ENCODE measurements around the gene HDAC9.

Gene HDAC9

DNA sequence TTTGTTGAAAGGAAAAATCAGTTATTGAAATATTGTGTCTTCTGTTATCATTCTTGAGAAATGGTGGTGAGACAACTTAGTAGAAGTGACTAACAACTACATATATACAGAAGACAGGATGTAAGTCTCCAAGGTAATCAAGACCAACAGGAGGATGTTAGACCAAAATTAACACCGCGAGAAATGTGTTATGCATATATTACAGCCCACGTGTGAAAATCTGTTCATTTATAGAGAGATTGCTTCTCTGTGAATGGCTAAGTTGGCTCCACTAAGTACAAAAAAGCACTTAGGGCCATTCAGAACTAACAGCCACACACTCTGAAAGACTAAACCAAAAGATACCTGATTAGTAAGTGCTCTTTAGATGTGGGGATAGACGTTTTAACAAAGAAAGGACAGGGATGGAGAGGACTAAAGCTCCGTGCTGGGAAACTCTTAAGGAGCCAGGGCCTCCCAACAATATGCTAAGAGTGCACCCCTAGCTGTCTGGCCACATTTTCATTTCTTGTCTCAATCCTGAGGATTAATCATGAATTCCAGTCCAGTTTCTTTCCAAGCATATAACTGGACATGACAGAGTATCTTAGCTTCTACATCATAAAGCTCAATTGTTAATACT lies 26.5 kb downstream of the HDAC9 start:
- in situ Hi-C loops (cut with MboI; ENCODE audit: low sequenced_read_pairs), result no loop called here

DNA sequence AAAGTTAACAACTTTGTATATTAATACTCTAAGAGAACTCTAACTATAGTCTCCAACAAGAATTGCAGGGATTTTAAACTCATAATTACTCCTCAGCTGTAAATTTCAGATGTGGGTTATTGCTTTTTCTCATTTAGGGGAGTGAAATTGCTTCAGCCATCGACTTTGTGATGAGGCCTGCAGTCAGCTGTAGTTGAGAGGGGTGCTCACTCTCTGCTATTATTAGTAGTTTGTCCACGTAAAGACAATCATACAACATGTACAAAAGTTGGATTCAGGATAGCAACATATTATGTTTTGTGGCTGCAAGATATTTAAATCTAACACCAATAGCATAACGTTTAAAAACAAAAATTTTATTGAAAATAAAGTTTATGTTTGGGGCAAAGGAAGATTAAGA lies 28.7 kb downstream of the HDAC9 start:
- in situ Hi-C loops (cut with MboI; ENCODE audit: low sequenced_read_pairs), result no loop called here

DNA sequence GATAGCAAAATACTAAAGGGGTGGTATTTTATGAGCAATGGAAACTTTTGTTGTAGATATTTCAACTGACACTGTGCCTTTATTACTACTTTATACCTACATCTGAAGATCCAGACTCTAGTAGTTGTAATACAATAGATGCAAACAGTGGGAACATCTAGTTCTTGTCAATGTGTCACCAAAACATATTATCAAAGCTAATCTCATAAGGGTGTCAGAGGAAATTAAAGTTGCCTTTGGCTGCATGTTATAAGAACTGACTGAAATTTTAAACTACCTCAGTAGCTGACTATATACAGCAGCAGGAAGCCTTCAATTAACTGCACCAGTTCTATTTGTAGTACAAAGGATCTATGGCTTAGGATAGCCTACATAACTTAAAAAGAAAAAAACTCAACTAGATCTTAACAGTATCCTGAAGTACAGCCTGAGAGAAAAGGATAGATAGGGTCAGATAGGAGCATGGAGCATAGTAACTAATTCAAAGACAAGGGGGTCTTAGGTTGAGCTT lies 30.9 kb downstream of the HDAC9 start:
- in situ Hi-C loops (cut with MboI; ENCODE audit: low sequenced_read_pairs), result no loop called here

DNA sequence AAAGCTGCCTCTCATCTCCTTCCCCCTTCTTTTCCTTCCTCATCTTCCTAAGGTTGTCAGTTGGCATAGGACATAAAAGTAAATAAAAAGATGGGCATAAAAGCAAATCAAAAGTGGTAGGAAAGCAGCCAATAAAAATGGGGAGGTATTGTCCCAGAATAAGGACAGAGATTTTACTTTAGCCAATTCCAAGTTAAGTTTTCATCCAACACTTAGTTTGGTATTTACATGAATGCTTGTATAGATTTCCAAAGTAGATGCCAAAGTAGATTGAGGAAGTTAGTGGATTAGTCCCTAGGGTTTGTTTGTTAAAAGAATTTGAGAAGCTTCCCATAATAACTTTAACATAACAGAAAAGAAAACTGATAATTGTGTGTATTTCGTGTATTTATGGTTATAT lies 33.7 kb downstream of the HDAC9 start:
- in situ Hi-C loops (cut with MboI; ENCODE audit: low sequenced_read_pairs), result no loop called here

DNA sequence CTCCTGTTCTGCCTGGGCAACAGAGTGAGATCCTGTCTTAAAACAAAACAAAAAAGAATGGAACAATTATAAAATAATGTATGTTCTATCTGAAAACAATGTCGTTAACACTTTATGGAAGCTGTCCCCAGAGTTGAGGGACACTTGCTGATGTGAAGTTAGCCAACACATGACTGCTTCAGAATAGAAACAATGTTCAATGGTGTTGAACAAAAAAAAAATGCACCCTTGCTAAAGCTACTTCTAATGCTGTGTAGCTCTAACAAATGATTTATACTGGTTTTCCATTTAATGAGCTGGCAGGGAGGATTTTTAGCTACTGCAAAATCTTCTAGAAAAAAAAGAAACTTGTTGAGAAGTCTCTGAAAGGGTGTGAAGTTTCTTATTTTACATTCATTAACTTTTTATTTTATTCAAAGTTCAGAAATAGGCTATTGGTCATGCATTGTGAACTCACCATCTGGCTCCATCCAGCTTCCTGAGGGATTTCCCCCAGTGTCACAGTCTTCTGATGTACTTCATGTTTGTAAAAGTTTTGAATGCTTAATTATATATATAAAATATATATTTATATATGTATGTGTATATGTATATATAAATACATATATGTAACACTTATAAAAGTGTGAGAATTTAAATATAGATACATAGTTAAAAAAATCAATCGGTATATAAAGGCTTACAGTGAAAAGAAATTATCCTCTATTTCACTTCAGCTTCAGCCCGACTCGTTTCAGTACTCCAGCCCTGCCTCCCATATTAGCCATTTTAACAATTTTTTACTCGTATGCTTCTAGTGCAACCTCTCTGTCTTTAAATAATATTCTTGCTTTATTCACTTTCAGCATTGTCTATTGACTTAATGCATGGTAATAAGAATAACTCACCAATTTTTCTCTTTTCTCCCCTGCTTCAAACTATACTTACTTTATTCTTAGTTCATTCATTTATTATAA lies 35.0 kb downstream of the HDAC9 start:
- in situ Hi-C loops (cut with MboI; ENCODE audit: low sequenced_read_pairs), result no loop called here

DNA sequence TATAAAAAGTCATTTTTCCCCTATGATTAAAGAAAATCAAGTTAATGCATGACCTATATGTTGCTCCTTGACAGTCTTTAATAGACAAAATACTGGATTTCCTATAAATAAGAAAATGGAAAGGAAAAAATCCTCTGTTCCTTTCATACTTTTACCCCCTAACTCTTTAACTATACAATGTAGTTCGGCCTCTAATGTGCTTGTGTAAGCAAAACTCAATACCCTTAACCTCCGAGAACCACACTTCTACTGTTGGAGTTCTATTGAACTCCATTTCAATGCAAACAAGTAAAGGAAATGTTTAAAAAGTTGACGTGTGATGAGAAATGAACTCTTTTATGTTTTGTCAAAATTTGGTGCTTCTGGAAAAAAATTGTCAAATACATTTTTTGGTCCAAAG lies 36.0 kb downstream of the HDAC9 start:
- in situ Hi-C loops (cut with MboI; ENCODE audit: low sequenced_read_pairs), result no loop called here

DNA sequence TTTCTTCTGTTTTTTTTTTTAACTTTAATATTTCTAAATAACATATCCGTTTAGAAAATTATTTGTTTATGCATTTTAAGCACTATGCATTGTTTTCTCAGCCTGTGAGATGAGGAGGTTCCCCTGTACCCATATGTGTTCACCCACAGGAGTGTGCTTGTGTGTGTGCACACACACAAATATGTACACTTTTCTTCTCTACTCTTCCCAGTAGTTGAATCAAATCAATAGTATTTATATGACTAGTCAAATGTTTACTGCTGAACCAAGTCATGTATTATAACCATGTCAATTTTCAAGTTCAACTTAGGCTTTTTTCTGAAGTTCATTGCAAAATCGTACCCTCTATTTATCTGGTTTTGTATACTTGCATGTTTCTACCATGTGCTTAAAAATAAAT lies 37.3 kb downstream of the HDAC9 start:
- in situ Hi-C loops (cut with MboI; ENCODE audit: low sequenced_read_pairs), result no loop called here

DNA sequence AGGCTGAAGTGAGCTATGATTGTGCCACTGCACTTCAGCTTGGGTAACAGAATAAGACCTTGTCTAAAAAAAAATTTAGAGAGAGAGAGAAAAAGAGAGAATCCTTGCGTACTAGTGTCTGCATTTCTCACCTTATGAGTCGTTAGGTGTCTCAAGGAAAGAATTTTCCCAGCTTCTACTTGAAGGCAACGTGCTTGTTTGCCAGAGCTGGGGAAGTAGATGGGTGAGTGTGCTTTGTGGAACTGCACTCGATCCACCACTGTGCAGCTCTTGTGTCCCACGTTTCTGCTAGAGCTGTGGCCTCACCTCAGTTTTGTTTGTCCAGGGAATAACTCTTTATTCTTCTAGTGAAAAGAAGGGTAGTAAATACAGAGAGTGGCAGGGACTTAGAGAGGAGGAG lies 38.9 kb downstream of the HDAC9 start:
- in situ Hi-C loops (cut with MboI; ENCODE audit: low sequenced_read_pairs), result no loop called here

DNA sequence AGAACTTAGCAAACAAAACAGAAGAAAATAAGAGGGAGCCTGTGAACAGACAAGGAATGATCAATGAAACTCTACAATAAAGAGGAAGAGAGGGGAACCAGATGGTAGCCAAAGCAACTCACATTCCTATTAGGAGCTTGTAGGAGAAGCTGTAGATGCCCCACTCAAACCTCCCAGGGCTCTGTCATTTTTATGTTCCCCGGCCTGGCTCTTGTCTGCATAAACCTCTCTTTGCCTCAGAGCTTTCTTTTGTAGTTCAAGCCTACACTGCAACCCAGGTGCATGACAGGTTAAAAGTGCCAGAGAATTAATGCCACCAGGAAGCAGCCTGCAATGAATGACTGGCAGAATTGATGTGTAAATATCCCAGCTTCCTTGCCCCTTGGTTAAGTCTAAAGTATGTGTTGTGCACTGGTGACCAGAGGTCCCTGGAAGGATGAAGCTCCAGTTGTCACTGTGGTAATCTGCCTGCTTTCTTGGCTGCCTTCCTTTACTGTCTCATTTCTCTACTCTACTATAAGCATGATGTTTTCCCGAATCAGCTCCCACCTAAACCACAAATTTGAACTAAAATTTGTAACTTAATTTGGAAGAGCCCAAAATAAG lies 40.4 kb downstream of the HDAC9 start:
- in situ Hi-C loops (cut with MboI; ENCODE audit: low sequenced_read_pairs), result no loop called here

DNA sequence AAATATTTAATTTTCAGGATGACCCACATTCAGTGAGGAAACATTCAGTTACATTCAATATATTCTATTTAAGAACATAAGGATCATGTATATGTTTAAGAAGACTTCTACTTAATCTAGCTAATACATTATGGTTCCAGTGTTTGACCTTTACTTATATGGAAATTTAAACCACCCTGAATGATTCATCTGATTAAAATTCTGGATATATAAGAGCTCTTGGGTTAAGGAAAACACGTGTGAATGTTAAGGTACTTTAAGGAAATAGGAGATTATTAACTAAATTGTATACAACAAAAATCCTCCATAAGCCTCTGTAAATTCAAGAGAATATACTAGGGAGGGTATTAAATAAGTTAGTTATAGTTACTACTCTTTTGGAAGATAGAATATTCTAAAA lies 40.9 kb downstream of the HDAC9 start:
- in situ Hi-C loops (cut with MboI; ENCODE audit: low sequenced_read_pairs), result no loop called here

DNA sequence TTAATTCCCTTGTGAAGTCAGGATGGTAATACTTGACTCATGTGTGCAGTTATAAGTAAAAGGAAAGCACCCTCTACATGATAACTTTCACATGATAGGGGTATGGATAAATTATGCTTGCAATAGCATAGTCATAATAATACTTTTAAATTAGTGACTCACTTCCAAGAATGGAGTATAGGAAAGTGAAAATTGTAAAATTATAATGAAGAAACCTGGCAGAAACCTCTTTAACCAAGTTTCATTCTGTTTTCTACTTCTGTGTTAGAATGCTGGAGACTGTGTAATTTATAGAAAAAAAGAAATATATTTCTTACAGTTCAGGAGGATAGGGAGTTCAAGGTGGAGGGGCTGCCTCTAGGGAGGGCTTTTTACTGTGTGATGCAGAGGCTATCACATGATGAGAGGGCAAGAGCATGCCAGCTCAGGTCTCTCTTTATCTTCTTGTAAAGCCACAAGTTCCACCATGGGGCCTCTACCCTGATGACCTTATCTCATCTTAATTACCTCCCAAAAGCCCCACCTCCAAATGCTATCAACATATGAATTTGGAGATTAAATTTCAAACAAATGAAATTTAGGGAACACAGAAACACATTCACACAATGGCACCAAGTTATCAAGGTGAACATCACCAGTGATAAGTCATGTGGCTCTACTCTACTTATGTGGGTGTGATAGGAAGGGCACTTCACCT lies 43.2 kb downstream of the HDAC9 start:
- in situ Hi-C loops (cut with MboI; ENCODE audit: low sequenced_read_pairs), result no loop called here

DNA sequence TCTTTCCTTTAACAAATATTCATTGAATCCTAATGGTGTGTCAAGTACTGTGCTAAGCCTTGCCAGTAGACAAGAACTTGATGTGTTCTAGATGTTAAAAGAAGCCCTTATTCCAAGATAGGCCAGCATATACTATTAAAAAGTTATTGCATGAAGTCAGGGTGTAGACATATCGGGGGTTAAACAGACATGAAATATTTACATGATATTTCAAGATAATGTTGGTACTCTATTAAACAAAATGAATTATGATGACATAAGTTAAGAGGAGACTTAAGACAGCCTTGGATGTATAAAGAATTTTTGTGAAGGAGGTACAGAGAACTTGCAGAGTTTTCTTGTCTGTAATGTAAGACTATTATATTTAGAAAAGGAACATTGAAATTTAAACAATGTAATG lies 44.8 kb downstream of the HDAC9 start:
- in situ Hi-C loops (cut with MboI; ENCODE audit: low sequenced_read_pairs), result no loop called here

DNA sequence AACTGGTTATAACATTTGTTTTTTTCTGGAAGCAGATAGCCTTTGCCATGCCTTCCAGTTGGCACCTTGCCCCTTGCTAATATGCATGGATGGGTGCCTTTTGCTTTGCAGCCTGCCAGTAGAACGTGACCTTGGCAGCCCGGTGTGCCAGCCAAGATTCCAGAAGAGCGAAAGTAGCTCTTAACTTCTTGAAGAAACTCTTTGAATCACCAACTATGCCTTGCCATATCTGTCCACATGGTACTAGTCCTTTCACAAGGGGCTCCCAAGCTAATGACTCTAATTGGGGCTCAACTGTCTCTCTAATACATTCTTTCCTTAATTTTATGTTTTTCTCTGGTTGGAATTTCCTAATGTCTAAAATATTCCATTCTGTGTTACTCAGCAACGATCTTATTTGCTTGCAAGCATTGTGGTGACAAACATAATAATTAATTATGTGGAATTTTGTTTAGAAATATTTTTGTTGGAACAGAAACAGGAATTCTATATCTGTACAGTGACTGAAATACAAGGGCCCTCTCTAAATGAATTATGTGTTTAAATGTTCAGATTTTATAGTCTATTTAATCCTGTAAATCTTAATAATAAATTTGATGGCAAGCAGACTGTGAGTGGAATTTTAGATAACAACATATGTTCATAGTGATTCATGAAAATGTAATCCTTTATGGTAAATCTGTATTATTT lies 45.8 kb downstream of the HDAC9 start:
- in situ Hi-C loops (cut with MboI; ENCODE audit: low sequenced_read_pairs), result no loop called here

DNA sequence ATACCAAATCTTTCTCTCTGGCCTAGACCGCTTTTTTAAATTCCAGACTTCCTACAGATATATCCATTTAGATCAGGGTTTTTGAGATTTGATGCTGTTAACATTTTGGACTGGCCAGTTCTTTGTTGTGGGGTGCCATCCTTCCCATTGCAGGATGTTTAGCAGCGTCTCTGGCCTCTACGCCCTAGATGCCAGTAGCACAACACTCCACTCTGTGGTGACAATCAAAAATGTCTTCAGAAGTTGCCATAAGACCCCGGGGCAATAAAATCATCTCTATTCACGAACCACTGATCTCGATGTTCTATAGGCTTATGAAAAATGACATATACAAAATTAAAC lies 46.3 kb downstream of the HDAC9 start:
- in situ Hi-C loops (cut with MboI; ENCODE audit: low sequenced_read_pairs), result no loop called here

DNA sequence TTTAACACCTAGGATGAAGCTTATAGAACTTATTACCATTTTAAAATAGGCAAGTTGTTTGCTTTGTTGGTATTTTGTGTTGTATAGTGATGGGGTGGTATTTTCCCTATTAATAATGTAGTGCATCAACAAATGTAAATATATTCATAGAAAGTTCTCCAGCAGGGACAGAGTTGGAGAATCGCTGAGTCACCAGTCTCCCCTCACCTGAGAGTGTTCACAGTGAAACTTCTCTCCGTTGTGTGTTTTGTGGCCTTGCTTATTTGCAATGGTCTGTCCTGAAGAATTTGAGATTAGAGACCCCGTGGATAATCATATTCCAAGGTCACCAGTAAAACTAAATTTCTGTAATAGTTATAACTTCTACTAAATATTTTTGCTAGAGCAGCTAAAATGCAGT lies 51.0 kb downstream of the HDAC9 start:
- in situ Hi-C loops (cut with MboI; ENCODE audit: low sequenced_read_pairs), result no loop called here

DNA sequence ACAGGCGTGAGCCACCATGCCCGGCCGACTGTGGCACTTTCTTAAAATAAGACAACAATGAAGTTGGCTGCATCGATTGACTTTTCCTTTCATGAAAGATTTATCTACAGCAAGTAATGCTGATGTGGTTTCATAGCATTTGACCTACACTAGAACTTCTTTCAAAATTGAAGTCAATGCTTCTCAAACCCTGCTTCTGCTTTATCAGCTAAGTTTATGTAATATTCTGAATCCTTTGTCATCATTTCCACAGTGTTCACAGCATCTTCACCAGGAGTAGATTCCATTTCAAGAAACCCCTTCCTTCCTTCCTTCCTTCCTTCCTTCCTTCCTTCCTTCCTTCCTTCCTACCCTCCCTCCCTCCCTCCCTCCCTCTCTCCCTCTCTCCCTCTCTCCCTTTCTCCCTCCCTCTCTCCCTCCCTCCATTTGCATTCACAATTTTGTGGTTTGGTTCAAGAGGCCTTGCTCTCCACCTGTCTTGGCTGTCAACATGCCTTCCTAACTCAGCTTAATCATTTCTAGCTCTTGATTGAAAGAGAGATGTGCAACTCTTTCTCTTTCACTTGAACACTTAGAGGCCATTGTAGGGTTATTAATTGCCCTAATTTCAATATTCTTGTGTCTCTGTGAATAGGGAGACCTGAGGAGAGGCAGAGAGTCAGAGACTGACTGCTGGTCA lies 52.1 kb downstream of the HDAC9 start:
- in situ Hi-C loops (cut with MboI; ENCODE audit: low sequenced_read_pairs), result no loop called here

DNA sequence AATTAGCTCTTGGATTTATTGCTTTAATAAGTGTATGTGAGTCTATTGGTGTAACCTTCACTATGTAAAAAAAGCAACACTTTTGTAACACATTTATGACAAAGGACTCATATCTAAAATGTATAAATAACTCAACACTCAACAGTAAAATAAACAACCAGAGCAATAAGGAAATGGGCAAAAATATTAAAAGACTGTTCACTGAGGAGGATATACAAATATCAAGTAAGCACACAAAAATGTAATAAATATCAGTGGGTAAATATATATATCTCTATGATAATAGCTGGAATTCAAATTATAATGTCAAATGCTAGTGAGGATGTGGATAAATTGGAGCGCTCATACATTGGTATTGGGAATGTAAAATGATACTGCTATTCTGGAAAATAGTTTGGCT lies 53.0 kb downstream of the HDAC9 start:
- in situ Hi-C loops (cut with MboI; ENCODE audit: low sequenced_read_pairs), result no loop called here

DNA sequence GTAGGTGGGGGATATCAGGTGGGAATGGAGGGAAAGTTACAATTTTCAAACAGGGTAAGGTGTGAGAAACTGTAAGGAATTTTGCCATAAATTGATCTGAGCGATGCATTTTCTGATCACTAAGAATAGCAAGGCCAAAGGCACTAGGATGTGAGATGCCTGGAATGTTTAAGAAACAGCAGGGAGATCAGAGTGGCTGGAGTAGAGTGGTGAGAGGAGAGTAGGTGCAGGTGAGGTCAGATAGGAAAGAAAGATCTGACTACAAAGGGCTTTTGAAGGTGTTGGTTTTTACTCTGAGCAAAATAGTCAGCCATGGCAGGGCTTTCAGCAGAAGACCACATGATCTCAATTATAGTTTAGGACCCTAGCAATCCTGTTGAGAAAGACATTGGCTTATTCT lies 55.0 kb downstream of the HDAC9 start:
- in situ Hi-C loops (cut with MboI; ENCODE audit: low sequenced_read_pairs), result no loop called here

DNA sequence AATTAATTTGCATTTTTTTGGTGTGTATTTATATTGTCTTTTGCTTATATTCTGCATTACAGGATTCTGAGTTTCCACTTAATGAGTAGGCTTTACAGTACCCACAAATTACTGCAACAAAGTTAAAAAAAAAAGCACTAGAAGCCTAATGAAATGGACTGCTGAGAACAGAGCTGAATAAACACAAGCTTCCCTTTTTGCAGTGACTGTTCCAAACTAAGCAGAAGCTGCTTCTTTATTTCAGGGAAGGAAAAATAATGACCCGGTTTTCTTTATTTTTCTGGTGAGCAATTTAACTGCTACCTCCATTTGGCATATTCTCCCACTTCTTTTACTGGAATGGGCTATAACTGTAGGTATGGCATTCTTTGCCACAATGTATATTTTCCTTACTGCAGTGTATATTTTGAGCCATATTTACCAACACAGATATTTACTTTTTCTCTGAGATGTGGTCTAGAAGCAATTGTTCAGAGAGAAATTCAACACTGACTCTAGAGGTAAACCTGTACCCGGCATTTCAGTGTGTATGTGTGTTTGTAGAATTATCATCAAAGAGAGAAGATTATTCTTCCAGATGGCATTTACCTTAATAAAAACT lies 56.9 kb downstream of the HDAC9 start:
- in situ Hi-C loops (cut with MboI; ENCODE audit: low sequenced_read_pairs), result no loop called here
